Left ventricle myocardium inferior (tissue), 1 donor: ENCODE measurements around the gene TCF4. TPM values are rescaled to one million over a fixed set of nuclear protein-coding genes. Genes with fewer than 3 reads are reported as not detected.

ENCODE experiments used
- DNase-seq: peaks from one replicate; pipeline ENCODE4 v3.0.0-alpha.2; 2020
- H3K27ac ChIP-seq: fragments of 200-600 bp; replicated peaks from 2 replicates; pipeline ENCODE4 v1.8.0; 2021
- H3K27me3 ChIP-seq: fragments of 200-600 bp; 2 replicates; pipeline ENCODE4 v1.8.0; 2021; ENCODE audit warnings: low read depth
- H3K36me3 ChIP-seq: fragments of 200-600 bp; 2 replicates; pipeline ENCODE4 v1.8.0; 2021
- H3K4me1 ChIP-seq: fragments of 200-600 bp; 2 replicates; pipeline ENCODE4 v1.8.0; 2021
- H3K4me3 ChIP-seq: fragments of 200-600 bp; 2 replicates; pipeline ENCODE4 v1.8.0; 2021; ENCODE audit warnings: mild to moderate bottlenecking, moderate library complexity
- H3K9me3 ChIP-seq: fragments of 200-600 bp; replicated peaks from 2 replicates; pipeline ENCODE4 v1.8.0; 2021
- CTCF ChIP-seq: fragments of 200-600 bp; IDR thresholded peaks from 2 replicates; pipeline ENCODE4 v1.8.0; 2021; ENCODE audit warnings: antibody characterized with exemption, mild to moderate bottlenecking, borderline replicate concordance
- intact Hi-C: fragments of 100-400 bp; cut with micrococcal nuclease; formaldehyde crosslinking; loops from one replicate; pipeline ENCODE4 v1.11.0; 2022
- total RNA-seq: library from RNA; stranded (reverse); fragmentation: NEBNext Ultra II Directional; extraction: Animal tissue kit (Norgen Biotek cat#: 25700); gene quantifications from one replicate; pipeline ENCODE4 v1.2.1, GENCODE V29; 2021
- donor health status: DM: no; HTN: yes; CAD: no; lungs with severe emphysema.

Gene TCF4
- total RNA-seq, 1 donor from 2014 or later, result 58.9 TPM

- peak; percentile 32 for DNase-seq
- Histone ChIP-seq H3K36me3 (no peaks in the 10 kb centered on the region), H3K27me3 (no peaks in the 10 kb centered on the region), H3K9me3 (no peaks in the 10 kb centered on the region), H3K4me1 (peaks cover 69% of the 10 kb centered on the region), H3K4me3 (peak overlapping the region; percentile 31), H3K27ac (peak overlapping the region; percentile 84)
- intact Hi-C loops, result no loop called here
- TF ChIP-seq CTCF, result no peak
These were observed 250.0 kb downstream of the TCF4 start for GRCh38 chr18:55337908-55338521.

DNA sequence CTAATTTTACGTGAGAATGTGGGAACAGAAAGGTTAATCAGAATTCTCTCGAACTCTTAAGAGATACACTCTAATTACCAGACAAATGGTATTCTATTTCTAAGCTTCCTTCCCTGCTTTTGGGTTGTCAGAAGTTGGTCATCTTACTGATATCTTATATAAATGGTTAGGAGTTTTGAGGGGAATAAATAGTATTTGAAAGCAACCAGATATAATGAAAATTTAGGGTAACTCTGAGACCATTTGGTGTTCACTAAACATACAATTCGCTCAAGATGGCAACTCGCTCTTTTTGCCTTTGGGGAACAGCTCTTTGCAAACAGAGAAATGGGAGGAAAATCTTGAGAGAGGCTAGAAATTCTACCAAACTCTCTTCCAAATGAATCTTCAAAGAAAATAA is 250.9 kb downstream of the TCF4 start:
- H3K4me3 ChIP-seq, result peak overlapping the region; percentile 31
- intact Hi-C loops, result no loop called here
- peak overlapping the region; percentile 84 for H3K27ac ChIP-seq

DNA sequence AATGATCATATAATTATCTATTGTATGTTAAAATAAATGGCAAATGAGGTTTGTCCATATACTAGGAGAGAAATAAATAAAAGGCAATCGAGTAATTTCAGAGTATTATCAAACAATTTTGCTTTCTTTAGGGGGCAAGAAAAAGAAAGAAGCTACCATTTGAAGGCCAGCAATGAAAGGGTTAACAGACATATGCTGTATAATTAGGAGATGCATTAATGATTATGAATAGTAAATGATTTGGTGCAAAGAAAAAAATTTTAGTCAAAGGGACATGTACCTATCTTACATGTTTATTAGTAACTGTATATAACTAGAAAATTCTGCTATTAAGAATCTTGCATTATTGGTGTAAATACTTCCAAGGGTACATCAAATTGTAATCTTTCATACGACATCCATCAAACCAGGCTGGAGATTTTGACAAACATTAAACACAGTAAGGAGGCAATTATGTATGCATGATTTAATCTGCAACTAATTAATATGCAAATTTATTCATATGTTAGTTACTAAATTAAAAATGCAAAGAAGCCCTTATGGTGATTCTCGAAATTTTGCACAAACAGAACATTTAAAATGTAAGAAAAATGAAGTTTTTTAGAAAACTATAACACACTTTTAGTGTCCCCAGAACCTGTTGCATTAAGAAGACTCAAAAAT is 251.4 kb downstream of the TCF4 start:
- Histone ChIP-seq H3K9me3 (no peaks in the 10 kb centered on the region), H3K4me3 (no peak overlapping the region), H3K4me1 (peaks cover 80% of the 10 kb centered on the region), H3K36me3 (no peaks in the 10 kb centered on the region), H3K27ac (peak overlapping the region; percentile 84), H3K27me3 (no peaks in the 10 kb centered on the region)
- DNase-seq, result no peak
- intact Hi-C loops, result no loop called here
- no peak for TF ChIP-seq CTCF

More for the DNA sequence above, 250.9 kb downstream of the TCF4 start:
- Histone ChIP-seq H3K36me3 (no peaks in the 10 kb centered on the region), H3K9me3 (no peaks in the 10 kb centered on the region), H3K4me1 (peaks cover 75% of the 10 kb centered on the region), H3K27me3 (no peaks in the 10 kb centered on the region)
- no peak for TF ChIP-seq CTCF
- no peak for DNase-seq

- Histone ChIP-seq H3K36me3 (no peaks in the 10 kb centered on the region), H3K4me1 (peaks cover 85% of the 10 kb centered on the region), H3K27me3 (no peaks in the 10 kb centered on the region), H3K9me3 (no peaks in the 10 kb centered on the region), H3K27ac (peak overlapping the region; percentile 84), H3K4me3 (peak overlapping the region; percentile 17)
- no peak for TF ChIP-seq CTCF
- intact Hi-C loops, result no loop called here
- DNase-seq, result peak; percentile 37
These were observed 253.1 kb downstream of the TCF4 start for GRCh38 chr18:55334875-55335274.

DNA sequence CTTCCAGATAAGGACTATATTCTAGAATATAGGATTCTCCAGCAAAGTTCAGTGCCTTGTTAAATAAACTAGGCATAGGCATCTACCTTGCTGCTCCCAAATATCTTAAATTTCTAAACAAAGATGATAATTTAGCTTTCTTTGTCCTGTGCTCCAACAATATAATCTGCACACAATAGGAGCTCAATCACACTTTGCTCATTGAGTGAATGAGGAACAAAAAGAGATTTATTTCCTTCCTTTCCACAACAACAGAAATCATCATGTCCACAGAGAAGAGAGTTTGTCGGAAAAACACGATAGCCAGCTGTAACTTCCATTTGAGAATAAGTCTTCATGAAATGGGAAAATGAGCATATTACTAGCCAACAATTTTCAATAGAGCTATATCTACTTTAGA is 256.7 kb downstream of the TCF4 start:
- intact Hi-C loops, result no loop called here
- H3K27me3 ChIP-seq, result no peaks in the 10 kb centered on the region
- peaks cover 85% of the 10 kb centered on the region for H3K4me1 ChIP-seq
- peak overlapping the region; percentile 53 for H3K27ac ChIP-seq
- H3K9me3 ChIP-seq, result no peaks in the 10 kb centered on the region
- no peaks in the 10 kb centered on the region for H3K36me3 ChIP-seq
- no peak for DNase-seq
- no peak for TF ChIP-seq CTCF
- H3K4me3 ChIP-seq, result no peak overlapping the region
